HEK293T (cell line): ENCODE results near the gene GALT.

ENCODE experiments used
- CTCF ChIA-PET: fragments of 350-600 bp; formaldehyde crosslinking; extraction: SDS; loops from one replicate; lab custom pipeline; 2021; ENCODE audit warnings: antibody characterized with exemption, inconsistent platforms; lab: Yijun Ruan, JAX
- POLR2A ChIA-PET: fragments of 350-600 bp; formaldehyde crosslinking; extraction: SDS; loops from one replicate; lab custom pipeline; 2020; ENCODE audit warnings: antibody characterized with exemption, inconsistent platforms; lab: Yijun Ruan, JAX
- DNase-seq: peaks from one replicate; pipeline ENCODE4 v3.0.0; 2012; ENCODE audit warnings: mixed read lengths; ENCODE audit errors: extremely low spot score
- ARNT ChIP-seq: fragments of 450-650 bp; IDR thresholded peaks from 2 replicates; pipeline ENCODE4 v1.6.1; 2017; ENCODE audit warnings: mild to moderate bottlenecking
- BHLHE40 ChIP-seq: fragments of 450-650 bp; IDR thresholded peaks from 2 replicates; pipeline ENCODE4 v1.6.1; 2016; ENCODE audit warnings: mild to moderate bottlenecking, moderate library complexity, borderline replicate concordance
- CTBP1 ChIP-seq: fragments of 450-650 bp; IDR thresholded peaks from 2 replicates; pipeline ENCODE4 v1.6.1; 2016; ENCODE audit warnings: borderline replicate concordance
- ELF4 ChIP-seq: fragments of 450-650 bp; IDR thresholded peaks from 2 replicates; pipeline ENCODE4 v1.6.1; 2017; ENCODE audit warnings: antibody characterized with exemption
- FOXA1 ChIP-seq: fragments of 450-650 bp; IDR thresholded peaks from 2 replicates; pipeline ENCODE4 v1.6.1; 2016; ENCODE audit warnings: mild to moderate bottlenecking
- FOXK2 ChIP-seq: fragments of 450-650 bp; IDR thresholded peaks from 2 replicates; pipeline ENCODE4 v1.6.1; 2016; ENCODE audit warnings: mild to moderate bottlenecking
- FOXM1 ChIP-seq: fragments of 450-650 bp; IDR thresholded peaks from 2 replicates; pipeline ENCODE4 v1.6.1; 2017; ENCODE audit warnings: mild to moderate bottlenecking, borderline replicate concordance
- HDGF ChIP-seq: fragments of 450-650 bp; IDR thresholded peaks from 2 replicates; pipeline ENCODE4 v1.6.1; 2017; ENCODE audit warnings: antibody characterized with exemption, borderline replicate concordance
- L3MBTL2 ChIP-seq: fragments of 450-650 bp; conservative IDR thresholded peaks from 2 replicates; pipeline ENCODE4 v1.6.1; 2016; ENCODE audit warnings: mild to moderate bottlenecking
- LEF1 ChIP-seq: fragments of 450-650 bp; IDR thresholded peaks from 2 replicates; pipeline ENCODE4 v1.6.1; 2017; ENCODE audit warnings: mild to moderate bottlenecking, borderline replicate concordance
- NFRKB ChIP-seq: fragments of 450-650 bp; IDR thresholded peaks from 2 replicates; pipeline ENCODE4 v1.6.1; 2016; ENCODE audit warnings: mild to moderate bottlenecking, moderate library complexity
- PKNOX1 ChIP-seq: fragments of 450-650 bp; IDR thresholded peaks from 2 replicates; pipeline ENCODE4 v1.6.1; 2016
- SP1 ChIP-seq: fragments of 450-650 bp; IDR thresholded peaks from 2 replicates; pipeline ENCODE4 v1.6.1; 2017
- SUZ12 ChIP-seq: fragments of 450-650 bp; IDR thresholded peaks from 2 replicates; pipeline ENCODE4 v1.6.1; 2016; ENCODE audit warnings: mild to moderate bottlenecking
- TARDBP ChIP-seq: fragments of 450-650 bp; IDR thresholded peaks from 2 replicates; pipeline ENCODE4 v1.6.1; 2016
- ZNF384 ChIP-seq: fragments of 450-650 bp; IDR thresholded peaks from 2 replicates; pipeline ENCODE4 v1.6.1; 2016

Gene GALT

DNA sequence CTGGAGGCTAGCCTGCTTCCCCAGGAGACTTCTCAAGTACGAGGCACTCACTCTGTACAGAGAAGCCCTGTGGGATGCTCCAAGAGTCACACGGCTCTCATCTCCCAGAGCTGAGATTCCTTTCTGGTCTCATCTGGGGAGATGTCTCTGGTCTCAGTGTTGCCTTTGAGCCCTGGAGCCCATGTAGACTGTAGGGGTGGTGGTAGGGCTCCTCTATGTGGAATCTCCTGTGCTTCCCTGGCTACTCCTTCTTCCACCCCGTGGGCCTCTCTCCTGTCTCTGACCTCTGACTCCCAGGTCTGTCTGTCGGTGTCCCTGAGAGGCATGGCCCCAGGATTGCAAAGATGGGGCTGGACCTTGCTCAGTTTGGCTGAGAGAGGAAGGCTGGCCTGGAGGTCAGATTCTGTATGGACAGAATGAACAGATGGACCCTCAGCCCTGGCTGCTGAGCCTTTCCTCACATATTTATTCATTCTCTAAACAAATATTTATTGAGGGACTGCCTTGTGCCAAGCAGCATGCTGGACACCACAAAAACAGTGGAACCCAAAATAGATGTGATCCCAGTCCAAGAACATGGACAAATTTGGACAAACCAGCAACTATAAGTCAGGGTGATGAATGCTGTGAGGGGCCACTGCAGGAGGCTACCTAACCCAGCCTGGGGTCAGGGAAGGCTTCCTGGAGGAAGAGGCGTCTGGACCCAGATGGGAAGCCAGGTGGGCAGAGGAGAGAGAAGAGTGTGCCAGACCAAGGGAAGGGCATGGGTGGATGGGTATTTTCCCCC lies 42.0 kb downstream of the GALT start:
- no peak for DNase-seq
- CTCF ChIA-PET, result interaction anchor here (1.8 kb wide), 1 partner anchor 14 kb away, joined by 4 read pairs; no protein-coding TSS in a partner anchor
- TF ChIP-seq TARDBP (no peak), FOXA1 (no peak), LEF1 (no peak), ARNT (no peak), ZNF384 (no peak), FOXK2 (no peak), FOXM1 (no peak), HDGF (no peak), L3MBTL2 (no peak), PKNOX1 (no peak), SUZ12 (no peak), BHLHE40 (no peak), SP1 (no peak), NFRKB (no peak), ELF4 (no peak)
- POLR2A ChIA-PET, result no interaction called here

- DNase-seq, result no peak
- ChIA-PET CTCF (no interaction called here), POLR2A (no interaction called here)
- TF ChIP-seq LEF1 (no peak), SP1 (no peak), L3MBTL2 (no peak), SUZ12 (no peak), NFRKB (no peak), ZNF384 (no peak), HDGF (no peak), CTBP1 (no peak), TARDBP (no peak), ELF4 (no peak), ARNT (no peak), FOXA1 (no peak), BHLHE40 (no peak), FOXM1 (no peak)
Measured at GRCh38 chr9:34689116-34689470, 42.6 kb downstream of the GALT start.

GRCh38 chr9:34689512-34689911 lies 43.0 kb downstream of the GALT start:
- no peak for DNase-seq
- POLR2A ChIA-PET, result no interaction called here
- TF ChIP-seq NFRKB (no peak), ELF4 (no peak), ARNT (no peak), HDGF (no peak), ZNF384 (no peak), FOXK2 (no peak), BHLHE40 (no peak)
- CTCF ChIA-PET, result no interaction called here

GRCh38 chr9:34690983-34691935 lies 44.8 kb downstream of the GALT start, which contains the start of gene CCL19:
TSS of gene CCL19 (minus strand) at chr9:34691276. CDS start at chr9:34691139, 137 bp downstream.
- POLR2A ChIA-PET, result no interaction called here
- no peak for DNase-seq
- no peak for TF ChIP-seq SP1
- no peak for TF ChIP-seq L3MBTL2
- CTCF ChIA-PET, result interaction anchor here (0.9 to 1.0 kb wide), 2 partner anchors 11 to 16 kb away, joined by 3 read pairs; no protein-coding TSS in a partner anchor

DNA sequence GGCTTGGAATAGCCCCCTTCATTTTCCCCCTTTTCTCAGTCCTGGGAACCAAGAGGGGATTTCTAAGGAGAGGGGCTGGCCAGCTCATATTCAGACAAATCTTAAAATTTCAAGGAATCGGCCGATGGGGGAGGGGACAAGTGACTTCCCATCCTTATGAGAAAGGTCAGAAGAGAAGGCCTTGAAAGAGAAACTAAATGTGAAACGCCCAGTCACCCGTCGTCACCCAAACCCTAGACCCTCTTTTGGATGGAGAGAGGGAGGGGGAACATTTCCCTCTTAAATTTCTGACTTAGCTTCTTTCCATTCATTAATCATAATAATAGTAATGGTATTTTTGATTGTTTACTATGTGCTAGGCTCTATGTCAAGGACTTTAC lies 45.5 kb downstream of the GALT start:
- CTCF ChIA-PET, result interaction anchor here (0.9 to 1.0 kb wide), 2 partner anchors 11 to 16 kb away, joined by 3 read pairs; no protein-coding TSS in a partner anchor
- POLR2A ChIA-PET, result no interaction called here
- TF ChIP-seq L3MBTL2, result no peak
- no peak for TF ChIP-seq FOXA1
- no peak for TF ChIP-seq ELF4
- no peak for TF ChIP-seq ARNT
- no peak for TF ChIP-seq HDGF
- TF ChIP-seq LEF1, result no peak
- TF ChIP-seq TARDBP, result no peak
- TF ChIP-seq BHLHE40, result no peak
- no peak for TF ChIP-seq CTBP1
- no peak for TF ChIP-seq FOXM1
- TF ChIP-seq SUZ12, result no peak
- TF ChIP-seq FOXK2, result no peak
- TF ChIP-seq NFRKB, result no peak
- no peak for TF ChIP-seq SP1
- no peak for TF ChIP-seq ZNF384

GRCh38 chr9:34693560-34693959 lies 47.1 kb downstream of the GALT start:
- no peak for TF ChIP-seq ARNT
- no peak for TF ChIP-seq SUZ12
- TF ChIP-seq CTBP1, result no peak
- no peak for TF ChIP-seq NFRKB
- no peak for TF ChIP-seq SP1
- TF ChIP-seq FOXK2, result no peak
- CTCF ChIA-PET, result interaction anchor here (1.4 kb wide), 1 partner anchor 9 kb away, joined by 3 read pairs; no protein-coding TSS in a partner anchor
- DNase-seq, result no peak
- POLR2A ChIA-PET, result no interaction called here

More for the DNA sequence above, 45.5 kb downstream of the GALT start:
- no peak for DNase-seq

DNA sequence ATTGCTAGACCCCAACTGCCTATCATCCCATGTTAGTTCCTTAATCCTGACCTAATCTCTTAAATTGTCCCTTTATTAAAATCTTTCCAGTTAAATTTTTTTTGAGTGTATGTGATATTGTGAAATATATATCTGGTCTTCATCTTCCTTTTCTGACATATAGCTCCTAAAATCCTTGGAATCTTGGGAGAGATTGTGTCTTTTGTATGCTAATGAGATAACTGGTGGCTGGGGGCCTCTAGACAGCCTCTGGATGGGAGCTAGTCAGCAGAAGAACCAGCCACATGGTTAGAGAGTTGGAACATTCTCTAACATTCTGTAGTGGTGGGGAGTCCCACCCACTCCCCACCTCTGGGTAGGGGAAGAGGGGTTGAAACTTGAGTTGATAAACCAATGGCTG lies 48.3 kb downstream of the GALT start:
- ChIA-PET CTCF (no interaction called here), POLR2A (no interaction called here)
- no peak for TF ChIP-seq L3MBTL2
- DNase-seq, result no peak
